OCI-LY3 (cell line): ENCODE data around the gene GNG13.

Experiments used
- H2AFZ ChIP-seq: fragments of 200-600, 300-600 bp; shearing (Covaris generic); 2 replicates; pipeline ENCODE4 v1.6.0; 2014; ENCODE audit warnings: antibody characterized with exemption, low read depth, low read length
- H3K27ac ChIP-seq: fragments of 200-600, 300-600 bp; sonication (generic); 2 replicates; pipeline ENCODE4 v1.5.1; 2014; ENCODE audit warnings: mild to moderate bottlenecking, low read length, moderate library complexity, mixed read lengths
- H3K27me3 ChIP-seq: fragments of 200-600, 300-600 bp; sonication (generic); 2 replicates; pipeline ENCODE4 v1.6.1; 2014; ENCODE audit warnings: low read depth, low read length, mixed read lengths
- H3K36me3 ChIP-seq: fragments of 200-600, 300-600 bp; sonication (generic); replicated peaks from 2 replicates; pipeline ENCODE3; 2014; ENCODE audit warnings: low read depth, low read length, mixed read lengths
- H3K4me1 ChIP-seq: fragments of 300-600, 200-600 bp; sonication (generic); 2 replicates; pipeline ENCODE4 v1.6.1; 2014; ENCODE audit warnings: low read length, mixed read lengths
- H3K4me2 ChIP-seq: fragments of 200-600, 300-600 bp; sonication (generic); 2 replicates; pipeline ENCODE4 v1.6.1; 2014; ENCODE audit warnings: low read length, mixed read lengths
- H3K4me3 ChIP-seq: fragments of 300-600, 200-600 bp; sonication (generic); 2 replicates; pipeline ENCODE4 v1.5.1; 2014; ENCODE audit warnings: antibody characterized with exemption, mild to moderate bottlenecking, low read length, moderate library complexity
- H3K79me2 ChIP-seq: fragments of 300-600, 200-600 bp; shearing (Covaris generic); 2 replicates; pipeline ENCODE4 v1.6.1; 2014; ENCODE audit warnings: mild to moderate bottlenecking, low read length, mixed read lengths
- H3K9ac ChIP-seq: fragments of 300-600, 200-600 bp; shearing (Covaris generic); 2 replicates; pipeline ENCODE4 v1.6.0; 2014; ENCODE audit warnings: mild to moderate bottlenecking, low read length, moderate library complexity
- H3K9me3 ChIP-seq: fragments of 200-600, 300-600 bp; shearing (Covaris generic); 2 replicates; pipeline ENCODE4 v1.6.1; 2014; ENCODE audit warnings: low read length, mixed read lengths; ENCODE audit not compliant: insufficient read depth
- H4K20me1 ChIP-seq: fragments of 200-600, 300-600 bp; sonication (generic); 2 replicates; pipeline ENCODE4 v1.6.1; 2016; ENCODE audit warnings: low read length, mixed read lengths; ENCODE audit not compliant: insufficient read depth
- EZH2phosphoT487 ChIP-seq: fragments of 200-600 bp; shearing (Covaris generic); IDR thresholded peaks from 2 replicates; pipeline ENCODE4 v1.6.1; 2018; ENCODE audit warnings: antibody characterized with exemption, mixed run types, low read depth
- TF ChIP-seq, protein P1 (sequence below): fragments of 200-600, 300-600 bp; sonication (generic); IDR thresholded peaks from 2 replicates; pipeline ENCODE4 v1.5.1; 2014; ENCODE audit warnings: antibody characterized with exemption, low read length, low read depth

GNG13 gene

DNA sequence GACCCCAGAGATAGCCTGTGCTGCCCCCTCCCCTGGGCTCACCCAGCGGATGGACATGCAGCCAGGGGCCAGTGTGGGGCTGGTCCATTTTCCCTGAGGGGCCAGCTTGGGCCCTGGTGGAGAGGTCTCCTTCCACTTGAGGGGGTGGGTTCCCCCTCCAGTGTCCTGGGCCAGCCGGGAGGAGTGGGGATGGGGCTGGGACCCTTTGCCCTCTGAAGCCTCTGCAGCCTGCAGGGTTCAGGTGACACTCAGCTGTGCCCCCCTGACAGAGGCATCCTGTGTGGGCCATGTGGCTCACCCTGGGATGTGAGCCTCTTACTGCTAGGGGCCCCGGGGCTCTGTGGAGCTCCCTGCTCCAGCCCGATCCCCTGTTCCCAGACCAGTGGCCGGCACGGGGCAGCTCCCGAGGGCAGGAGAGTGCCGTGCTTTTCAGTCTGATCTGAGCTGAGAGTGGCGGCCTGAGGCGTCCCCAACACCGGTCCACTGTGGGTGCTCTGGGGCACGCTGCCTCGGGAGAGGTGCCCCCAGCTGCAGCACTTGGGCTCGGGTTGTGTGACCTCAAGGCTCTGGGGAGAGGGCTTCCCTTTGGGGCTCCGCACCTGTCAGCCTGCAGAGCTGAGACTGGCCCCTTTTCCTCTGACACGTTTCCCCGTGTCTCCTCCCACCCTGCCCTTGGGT lies 439 bp upstream of the GNG13 start:
- Histone ChIP-seq H3K4me3 (no peak overlapping the region), H3K27me3 (peaks cover 16% of the 10 kb centered on the region), H3K79me2 (no peaks in the 10 kb centered on the region), H3K9me3 (no peaks in the 10 kb centered on the region), H3K4me1 (0 out of 2 replicates have a peak, but pooled peaks cover 4% of the 10 kb centered on the region), H3K27ac (no peak overlapping the region), H4K20me1 (no peaks in the 10 kb centered on the region), H3K4me2 (no peak overlapping the region), H3K36me3 (peaks cover 18% of the 10 kb centered on the region), H2AFZ (no peak overlapping the region), H3K9ac (no peak overlapping the region)
- TF ChIP-seq EZH2phosphoT487: no peak
- TF ChIP-seq, protein P1, sequence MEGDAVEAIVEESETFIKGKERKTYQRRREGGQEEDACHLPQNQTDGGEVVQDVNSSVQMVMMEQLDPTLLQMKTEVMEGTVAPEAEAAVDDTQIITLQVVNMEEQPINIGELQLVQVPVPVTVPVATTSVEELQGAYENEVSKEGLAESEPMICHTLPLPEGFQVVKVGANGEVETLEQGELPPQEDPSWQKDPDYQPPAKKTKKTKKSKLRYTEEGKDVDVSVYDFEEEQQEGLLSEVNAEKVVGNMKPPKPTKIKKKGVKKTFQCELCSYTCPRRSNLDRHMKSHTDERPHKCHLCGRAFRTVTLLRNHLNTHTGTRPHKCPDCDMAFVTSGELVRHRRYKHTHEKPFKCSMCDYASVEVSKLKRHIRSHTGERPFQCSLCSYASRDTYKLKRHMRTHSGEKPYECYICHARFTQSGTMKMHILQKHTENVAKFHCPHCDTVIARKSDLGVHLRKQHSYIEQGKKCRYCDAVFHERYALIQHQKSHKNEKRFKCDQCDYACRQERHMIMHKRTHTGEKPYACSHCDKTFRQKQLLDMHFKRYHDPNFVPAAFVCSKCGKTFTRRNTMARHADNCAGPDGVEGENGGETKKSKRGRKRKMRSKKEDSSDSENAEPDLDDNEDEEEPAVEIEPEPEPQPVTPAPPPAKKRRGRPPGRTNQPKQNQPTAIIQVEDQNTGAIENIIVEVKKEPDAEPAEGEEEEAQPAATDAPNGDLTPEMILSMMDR: no peak

DNA sequence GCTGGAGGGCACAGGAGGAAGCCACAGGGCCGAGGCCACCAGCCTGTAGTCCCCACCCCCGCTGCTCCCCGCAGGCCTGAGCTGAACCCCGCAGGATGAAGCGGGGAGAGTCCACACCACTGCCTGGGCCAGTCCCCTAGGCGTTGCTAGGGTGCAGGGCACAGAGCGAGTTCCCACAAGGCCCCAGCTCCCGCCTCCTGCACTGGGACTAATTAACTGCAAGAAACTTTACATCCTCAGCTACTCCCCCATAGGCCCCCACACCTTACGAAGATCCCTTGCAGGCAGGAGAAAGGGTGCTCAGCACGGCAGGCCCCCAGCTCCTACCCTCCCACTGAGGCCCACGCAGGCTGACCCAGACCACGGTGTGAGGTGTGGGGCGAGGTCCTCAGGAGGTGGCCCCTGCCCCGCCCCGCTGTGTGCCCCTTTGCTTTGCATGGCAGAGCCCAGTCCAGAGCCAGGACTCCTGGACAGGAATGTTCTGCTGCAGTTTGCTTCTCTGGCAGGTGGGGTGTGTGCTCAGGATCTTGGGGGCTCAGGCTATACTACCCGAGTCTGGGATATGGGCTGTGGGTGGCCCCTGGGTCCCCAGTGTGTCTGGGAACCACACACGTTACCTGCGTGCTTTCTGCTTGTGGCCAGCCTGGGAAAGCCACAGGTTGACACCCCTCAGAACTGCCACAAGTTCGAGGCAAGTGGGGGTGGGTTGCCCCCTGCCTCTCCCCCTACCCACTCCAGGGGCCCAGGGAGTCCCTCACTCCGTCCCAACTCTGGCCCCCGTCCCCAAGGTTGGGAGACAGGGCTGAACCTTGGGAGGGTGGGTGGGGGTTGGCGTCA lies 1.2 kb downstream of the GNG13 start:
- no peak for TF ChIP-seq EZH2phosphoT487
- H3K36me3 ChIP-seq: peaks cover 18% of the 10 kb centered on the region
- H3K27ac ChIP-seq: no peak overlapping the region
- H3K9ac ChIP-seq: no peak overlapping the region
- H2AFZ ChIP-seq: no peak overlapping the region
- H3K27me3 ChIP-seq: peaks cover 16% of the 10 kb centered on the region
- no peaks in the 10 kb centered on the region for H3K9me3 ChIP-seq
- peaks cover 4% of the 10 kb centered on the region; the same call in 1 of the 2 replicates for H3K4me1 ChIP-seq
- H4K20me1 ChIP-seq: no peaks in the 10 kb centered on the region
- no peak overlapping the region for H3K4me3 ChIP-seq
- no peak overlapping the region for H3K4me2 ChIP-seq
- H3K79me2 ChIP-seq: no peaks in the 10 kb centered on the region

DNA sequence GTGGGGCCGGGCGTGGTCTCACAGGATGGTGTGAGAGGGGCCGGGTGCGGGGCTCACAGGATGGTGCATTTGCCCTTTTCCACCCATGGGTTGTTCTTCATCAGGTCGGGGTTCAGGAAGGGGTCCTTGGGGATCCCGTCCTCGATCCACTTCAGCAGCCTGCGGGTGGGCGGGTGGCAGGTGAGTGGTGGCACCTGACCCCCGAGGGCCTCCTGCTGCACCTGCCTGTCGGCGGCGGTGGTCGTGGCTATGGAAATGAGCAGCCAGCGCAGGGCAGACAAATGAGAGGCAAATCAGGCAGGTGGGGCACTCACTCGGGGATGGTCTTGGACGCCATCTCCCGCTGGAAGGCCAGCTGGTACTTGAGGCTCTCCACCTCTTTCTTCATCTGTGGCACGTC lies 1.9 kb downstream of the GNG13 start:
- Histone ChIP-seq H3K27ac (no peak overlapping the region), H3K9ac (no peak overlapping the region), H2AFZ (no peak overlapping the region), H3K9me3 (no peaks in the 10 kb centered on the region), H3K4me3 (no peak overlapping the region), H4K20me1 (no peaks in the 10 kb centered on the region), H3K36me3 (peaks cover 18% of the 10 kb centered on the region), H3K27me3 (peaks cover 16% of the 10 kb centered on the region), H3K4me2 (no peak overlapping the region), H3K4me1 (peaks cover 4% of the 10 kb centered on the region; the same call in 1 of the 2 replicates), H3K79me2 (no peaks in the 10 kb centered on the region)
- TF ChIP-seq, protein P1: no peak
- TF ChIP-seq EZH2phosphoT487: no peak

DNA sequence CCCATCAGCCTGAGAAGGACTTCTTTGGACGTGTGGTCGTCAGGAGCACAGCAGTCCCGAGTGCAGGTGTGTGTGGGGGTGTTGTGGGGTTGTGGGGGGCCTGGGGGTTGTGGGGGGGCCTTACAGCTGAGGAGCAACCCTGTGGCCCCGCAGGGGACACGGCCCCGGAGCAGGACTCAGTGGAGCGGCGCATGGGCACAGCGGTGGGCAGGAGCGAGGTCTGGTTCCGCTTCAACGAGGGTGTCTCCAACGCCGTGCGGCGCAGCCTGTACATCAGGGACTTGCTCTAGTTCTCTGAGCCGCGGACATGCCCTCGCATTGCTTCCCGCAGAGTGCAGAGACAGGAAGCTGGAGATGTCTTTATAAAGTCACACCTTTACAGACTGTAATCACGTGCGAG lies 2.8 kb downstream of the GNG13 start:
- no peak overlapping the region for H3K4me2 ChIP-seq
- H4K20me1 ChIP-seq: no peaks in the 10 kb centered on the region
- no peaks in the 10 kb centered on the region for H3K79me2 ChIP-seq
- H2AFZ ChIP-seq: no peak overlapping the region
- peaks cover 16% of the 10 kb centered on the region for H3K27me3 ChIP-seq
- no peak overlapping the region for H3K9ac ChIP-seq
- TF ChIP-seq, protein P1: no peak
- TF ChIP-seq EZH2phosphoT487: no peak
- no peak overlapping the region for H3K27ac ChIP-seq
- H3K4me3 ChIP-seq: no peak overlapping the region
- H3K36me3 ChIP-seq: peaks cover 18% of the 10 kb centered on the region
- peaks cover 4% of the 10 kb centered on the region; the same call in 1 of the 2 replicates for H3K4me1 ChIP-seq
- H3K9me3 ChIP-seq: no peaks in the 10 kb centered on the region
